Uterus (tissue), 4 donors: ENCODE measurements around the gene ITPR3. TPM values are rescaled to one million over a fixed set of nuclear protein-coding genes. Genes with fewer than 3 reads are reported as not detected.
A peak's percentile ranks its signal among the peaks of the same experiment; 100 is the strongest.

Experiments used
- DNase-seq, 2 donors: peaks; one replicate each; pipeline ENCODE4 v3.0.0-alpha.2; 2019 to 2020
- H3K27ac ChIP-seq, 2 donors: fragments of 200-600 bp; sonication (generic); 1 replicate in 1 of 2; 2 replicates in 1 of 2; pipeline ENCODE4 v1.5.1; 2016 to 2018
- H3K27me3 ChIP-seq, 2 donors: fragments of 200-600 bp; sonication (generic); one replicate each; pipeline ENCODE4 v1.5.1; 2018 to 2019; ENCODE audit warnings: control low read depth in 1 of 2
- H3K36me3 ChIP-seq, 2 donors: fragments of 200-600 bp; sonication (generic); one replicate each; pipeline ENCODE4 v1.5.1; 2019; ENCODE audit warnings: control low read depth in 1 of 2
- H3K4me1 ChIP-seq, 2 donors: fragments of 200-600 bp; sonication (generic); one replicate each; pipeline ENCODE4 v1.5.1; 2018 to 2019; ENCODE audit warnings: control low read depth in 1 of 2
- H3K4me3 ChIP-seq, 2 donors: fragments of 200-600 bp; sonication (generic); 1 replicate in 1 of 2; 2 replicates in 1 of 2; pipeline ENCODE4 v1.5.1; 2018 to 2019; ENCODE audit warnings: mild to moderate bottlenecking in 1 of 2
- H3K9me3 ChIP-seq, 2 donors: fragments of 200-600 bp; sonication (generic); one replicate each; pipeline ENCODE4 v1.5.1; 2019; ENCODE audit warnings: control low read depth in 1 of 2
- CTCF ChIP-seq, 4 experiments: fragments of 200-600 bp in 2 of 4; fragments of 450-650 bp in 2 of 4; sonication (generic) in 2 of 4; IDR thresholded peaks; one replicate each; pipeline ENCODE4 v1.5.1; 2016 to 2019; ENCODE audit warnings: antibody characterized with exemption in 4 of 4, mild to moderate bottlenecking in 2 of 4, moderate library complexity in 1 of 4
- POLR2A ChIP-seq, 2 donors: fragments of 450-650 bp; IDR thresholded peaks; one replicate each; pipeline ENCODE4 v1.6.1; 2016; ENCODE audit warnings: antibody characterized with exemption in 2 of 2, mild to moderate bottlenecking in 1 of 2, moderate library complexity in 1 of 2
- intact Hi-C: fragments of 100-400 bp; cut with DNase I; formaldehyde crosslinking; loops from one replicate; pipeline ENCODE4 v1.15.1; 2023; ENCODE audit warnings: low total_unique reads
- total RNA-seq, 4 donors: library from RNA; depleted of rRNA in 3 of 4; stranded (reverse); fragments of >200 nt in 3 of 4; gene quantifications; one replicate each; pipeline versions ENCODE4 v1.1.0 to v1.2.4, GENCODE V29; 2014 to 2023
- donor health status: DM: yes; HTN: yes; CAD: no.

The ITPR3 gene
- total RNA-seq, 4 donors from 2014 or later: 11.2 to 27.6 (median 16.1) TPM

DNA sequence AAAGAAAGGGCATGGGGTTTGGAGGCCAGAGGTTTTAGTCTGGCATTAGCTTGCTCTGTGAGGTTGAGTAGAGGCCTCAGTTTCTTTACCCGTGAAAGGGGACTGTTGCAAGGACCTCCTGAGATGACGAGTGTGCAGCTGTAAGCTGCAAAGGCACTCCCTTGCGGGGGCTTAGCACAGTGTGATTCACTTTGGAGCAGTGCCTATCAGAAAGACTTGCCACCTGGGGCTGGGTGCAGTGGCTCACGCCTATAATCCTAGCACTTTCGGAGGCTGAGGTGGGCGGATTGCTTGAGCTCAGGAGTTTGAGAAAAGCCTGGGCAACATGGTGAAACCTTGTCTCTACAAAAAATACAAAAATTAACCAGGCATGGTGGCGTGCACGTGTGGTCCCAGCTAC is 33.6 kb upstream of the ITPR3 start:
- no peak overlapping the region for H3K4me3 ChIP-seq
- H3K4me1 ChIP-seq: peaks cover 0 to 10% of the 10 kb centered on the region in 2 donors
- no peaks in the 10 kb centered on the region for H3K36me3 ChIP-seq
- no peak overlapping the region for H3K27ac ChIP-seq
- H3K9me3 ChIP-seq: no peaks in the 10 kb centered on the region
- no peak for DNase-seq
- intact Hi-C loops: loop anchor here (10.0 kb wide), 3 partner anchors 47 to 567 kb away; no protein-coding TSS in a partner anchor
- H3K27me3 ChIP-seq: no peaks in the 10 kb centered on the region
- TF ChIP-seq POLR2A (IDR thresholded peaks at IDR 0.05) (no peak), CTCF (IDR thresholded peaks at IDR 0.05) (no peak)

GRCh38 chr6:33588894-33589293 is 32.2 kb upstream of the ITPR3 start:
- no peaks in the 10 kb centered on the region for H3K27me3 ChIP-seq
- H3K4me3 ChIP-seq: no peak overlapping the region
- intact Hi-C loops: loop anchor here (10.0 kb wide), 3 partner anchors 46 to 566 kb away; no protein-coding TSS in a partner anchor
- TF ChIP-seq CTCF (IDR thresholded peaks at IDR 0.05): no peak
- no peak for TF ChIP-seq POLR2A (IDR thresholded peaks at IDR 0.05)
- peaks cover 0 to 10% of the 10 kb centered on the region in 2 donors for H3K4me1 ChIP-seq
- no peak overlapping the region for H3K27ac ChIP-seq
- no peaks in the 10 kb centered on the region for H3K9me3 ChIP-seq
- no peaks in the 10 kb centered on the region for H3K36me3 ChIP-seq
- DNase-seq: no peak

DNA sequence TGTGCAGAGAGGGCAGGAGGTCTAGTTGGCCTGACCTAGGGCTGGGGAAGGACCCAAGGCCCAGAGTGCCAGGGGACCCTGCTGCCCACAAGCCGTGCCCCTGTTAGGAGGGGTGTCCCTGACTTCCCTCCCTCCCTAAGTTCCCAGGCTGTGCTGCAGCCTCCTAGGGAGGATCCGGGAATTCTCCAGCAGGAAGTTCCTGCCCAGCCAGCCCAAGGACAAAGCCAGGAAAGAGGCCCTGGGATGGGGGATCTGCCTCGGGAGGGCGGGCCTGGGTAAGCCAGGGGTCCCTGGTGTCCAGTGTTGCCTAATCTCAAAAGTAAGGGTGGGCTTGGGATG is 31.8 kb upstream of the ITPR3 start:
- TF ChIP-seq CTCF (IDR thresholded peaks at IDR 0.05) (no peak), POLR2A (IDR thresholded peaks at IDR 0.05) (no peak)
- Histone ChIP-seq H3K27me3 (no peaks in the 10 kb centered on the region), H3K36me3 (no peaks in the 10 kb centered on the region), H3K4me3 (no peak overlapping the region), H3K27ac (peak overlapping the region in 1 of 2 donors; percentile 58), H3K4me1 (peaks cover 0 to 10% of the 10 kb centered on the region in 2 donors), H3K9me3 (no peaks in the 10 kb centered on the region)
- intact Hi-C loops: loop anchor here (10.0 kb wide), 3 partner anchors 45 to 565 kb away; no protein-coding TSS in a partner anchor
- DNase-seq: no peak

DNA sequence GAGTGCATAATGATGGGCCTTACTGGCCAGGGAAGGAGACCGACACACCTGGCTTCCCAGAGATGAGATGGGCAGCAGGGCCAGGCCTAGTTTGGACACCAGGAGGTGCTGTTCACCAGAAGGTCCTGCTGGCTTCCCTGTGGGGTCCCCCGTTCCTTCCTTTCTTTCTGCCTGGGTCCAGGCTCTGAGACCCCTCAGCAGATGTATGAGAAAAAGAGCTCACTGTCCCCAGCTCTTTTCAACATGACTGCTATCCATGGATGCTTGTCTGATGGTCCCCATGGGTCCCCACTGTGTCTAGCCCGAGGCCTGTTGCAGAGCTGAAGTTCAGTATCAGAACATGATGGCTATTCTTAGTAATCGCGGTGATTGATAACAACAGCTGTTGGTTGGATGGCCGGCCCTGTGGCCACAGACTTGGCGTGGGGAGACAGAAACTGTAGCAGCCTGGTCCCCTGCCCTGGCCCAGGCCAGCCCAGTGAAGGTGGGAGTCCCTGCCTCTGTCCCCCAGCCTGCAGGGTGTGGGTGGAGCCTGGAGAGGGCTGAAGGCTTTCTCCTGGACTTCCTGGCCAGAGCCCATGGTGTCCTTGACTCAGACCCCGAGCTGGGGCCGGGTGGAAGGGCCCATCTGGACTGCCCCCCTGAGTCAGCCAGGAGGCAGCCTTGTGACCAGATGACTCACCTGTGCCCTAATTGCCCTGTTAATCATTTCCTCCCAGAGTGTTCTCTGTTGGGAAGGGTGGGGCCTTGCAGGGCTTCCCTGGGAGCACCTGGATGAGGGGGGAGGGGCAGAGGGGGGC is 31.2 kb upstream of the ITPR3 start:
- H3K4me3 ChIP-seq: no peak overlapping the region
- peak overlapping the region; percentile 55 to 58 for H3K27ac ChIP-seq
- intact Hi-C loops: loop anchor here (10.0 kb wide), 3 partner anchors 45 to 565 kb away; no protein-coding TSS in a partner anchor
- H3K36me3 ChIP-seq: no peaks in the 10 kb centered on the region
- no peaks in the 10 kb centered on the region for H3K9me3 ChIP-seq
- peaks cover 0 to 10% of the 10 kb centered on the region in 2 donors for H3K4me1 ChIP-seq
- no peaks in the 10 kb centered on the region for H3K27me3 ChIP-seq
- no peak for TF ChIP-seq POLR2A (IDR thresholded peaks at IDR 0.05)
- peak; percentile 58 to 74 (median 64) for TF ChIP-seq CTCF (IDR thresholded peaks at IDR 0.05)
- DNase-seq: peak; percentile 58 to 64

DNA sequence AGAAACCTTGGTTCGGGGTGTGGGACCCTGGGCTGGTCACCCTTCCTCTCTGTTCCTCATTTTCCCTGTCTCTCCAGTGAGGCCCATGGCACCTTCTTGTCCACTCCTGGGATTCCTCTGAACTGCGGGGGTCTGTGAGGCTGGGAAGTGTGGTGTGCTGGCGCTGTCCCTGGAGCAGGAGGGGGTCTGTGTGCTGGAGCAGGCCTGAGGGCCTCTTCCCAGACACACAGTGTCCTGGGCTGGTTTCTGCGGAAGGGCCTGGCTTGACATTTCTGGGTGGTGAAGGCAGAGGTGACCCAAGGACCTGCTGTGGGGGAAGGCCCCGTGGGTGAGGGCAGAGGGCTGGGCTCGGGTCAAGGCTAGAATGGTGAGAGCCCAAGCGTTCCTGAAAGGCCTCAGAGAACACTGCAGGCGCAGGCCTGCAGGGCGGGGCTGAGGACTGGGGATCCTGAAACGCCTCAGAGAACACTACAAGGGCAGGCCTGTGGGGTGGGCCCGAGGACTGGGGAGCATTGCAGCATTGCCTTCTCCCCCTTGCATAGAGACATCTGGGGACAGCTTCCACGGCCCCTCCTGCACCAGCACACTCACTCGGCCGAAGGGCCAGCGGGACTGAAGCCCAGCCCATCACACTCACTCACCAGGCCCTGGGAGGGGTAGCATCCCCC is 30.5 kb upstream of the ITPR3 start:
- intact Hi-C loops: no loop called here
- Histone ChIP-seq H3K4me1 (peaks cover 0 to 7% of the 10 kb centered on the region in 2 donors), H3K9me3 (no peaks in the 10 kb centered on the region), H3K27ac (peak overlapping the region; percentile 41 to 58), H3K36me3 (no peaks in the 10 kb centered on the region), H3K27me3 (no peaks in the 10 kb centered on the region), H3K4me3 (no peak overlapping the region)
- TF ChIP-seq POLR2A (IDR thresholded peaks at IDR 0.05) (no peak), CTCF (IDR thresholded peaks at IDR 0.05) (no peak)
- no peak for DNase-seq
